Cardiac fibroblast (primary cell): ENCODE measurements around the gene PTH2.
"Not testable (repeated sequence)": the region's sequence is repeated elsewhere in the genome, so short reads cannot be mapped to it uniquely, and the experiment has no call there.

Source experiments
- DNase-seq, 2 donors: peaks; one replicate each; pipeline versions ENCODE4 v3.0.0 to v3.0.0-alpha.2; 2010; ENCODE audit warnings: low read depth in 2 of 2
- H3K4me3 ChIP-seq, 2 donors: replicated peaks in 1 of 2; 1 replicate in 1 of 2; 2 replicates in 1 of 2; pipeline ENCODE4 v1.5.1; 2011; ENCODE audit warnings: low read depth in 2 of 2, low read length in 2 of 2, mild to moderate bottlenecking in 2 of 2, moderate library complexity in 1 of 2
- TF ChIP-seq, protein P1 (sequence below): IDR thresholded peaks from one replicate; pipeline ENCODE4 v1.5.1; 2011; ENCODE audit warnings: low read depth, mild to moderate bottlenecking, low read length, inconsistent platforms

Gene PTH2

DNA sequence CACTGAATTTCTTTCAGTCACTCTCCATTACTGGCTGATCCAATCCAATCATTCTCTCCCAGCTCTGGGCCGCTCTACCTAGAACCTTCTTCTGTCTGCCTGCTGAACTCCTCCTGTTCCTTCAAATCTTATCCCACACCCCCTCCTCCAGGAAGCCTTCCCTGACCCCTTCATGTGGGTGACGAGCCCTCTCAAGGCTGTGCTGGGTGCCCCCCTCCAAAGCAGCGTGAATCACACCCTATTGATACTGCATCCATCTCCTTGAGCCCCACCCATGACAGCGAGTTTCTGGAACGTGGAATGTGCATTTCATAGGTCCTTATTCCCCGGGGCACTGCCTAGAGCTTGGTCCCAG lies 25.2 kb upstream of the PTH2 start:
- DNase-seq = no peak
- TF ChIP-seq, protein P1, sequence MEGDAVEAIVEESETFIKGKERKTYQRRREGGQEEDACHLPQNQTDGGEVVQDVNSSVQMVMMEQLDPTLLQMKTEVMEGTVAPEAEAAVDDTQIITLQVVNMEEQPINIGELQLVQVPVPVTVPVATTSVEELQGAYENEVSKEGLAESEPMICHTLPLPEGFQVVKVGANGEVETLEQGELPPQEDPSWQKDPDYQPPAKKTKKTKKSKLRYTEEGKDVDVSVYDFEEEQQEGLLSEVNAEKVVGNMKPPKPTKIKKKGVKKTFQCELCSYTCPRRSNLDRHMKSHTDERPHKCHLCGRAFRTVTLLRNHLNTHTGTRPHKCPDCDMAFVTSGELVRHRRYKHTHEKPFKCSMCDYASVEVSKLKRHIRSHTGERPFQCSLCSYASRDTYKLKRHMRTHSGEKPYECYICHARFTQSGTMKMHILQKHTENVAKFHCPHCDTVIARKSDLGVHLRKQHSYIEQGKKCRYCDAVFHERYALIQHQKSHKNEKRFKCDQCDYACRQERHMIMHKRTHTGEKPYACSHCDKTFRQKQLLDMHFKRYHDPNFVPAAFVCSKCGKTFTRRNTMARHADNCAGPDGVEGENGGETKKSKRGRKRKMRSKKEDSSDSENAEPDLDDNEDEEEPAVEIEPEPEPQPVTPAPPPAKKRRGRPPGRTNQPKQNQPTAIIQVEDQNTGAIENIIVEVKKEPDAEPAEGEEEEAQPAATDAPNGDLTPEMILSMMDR = no peak
- H3K4me3 ChIP-seq = no peak overlapping the region

DNA sequence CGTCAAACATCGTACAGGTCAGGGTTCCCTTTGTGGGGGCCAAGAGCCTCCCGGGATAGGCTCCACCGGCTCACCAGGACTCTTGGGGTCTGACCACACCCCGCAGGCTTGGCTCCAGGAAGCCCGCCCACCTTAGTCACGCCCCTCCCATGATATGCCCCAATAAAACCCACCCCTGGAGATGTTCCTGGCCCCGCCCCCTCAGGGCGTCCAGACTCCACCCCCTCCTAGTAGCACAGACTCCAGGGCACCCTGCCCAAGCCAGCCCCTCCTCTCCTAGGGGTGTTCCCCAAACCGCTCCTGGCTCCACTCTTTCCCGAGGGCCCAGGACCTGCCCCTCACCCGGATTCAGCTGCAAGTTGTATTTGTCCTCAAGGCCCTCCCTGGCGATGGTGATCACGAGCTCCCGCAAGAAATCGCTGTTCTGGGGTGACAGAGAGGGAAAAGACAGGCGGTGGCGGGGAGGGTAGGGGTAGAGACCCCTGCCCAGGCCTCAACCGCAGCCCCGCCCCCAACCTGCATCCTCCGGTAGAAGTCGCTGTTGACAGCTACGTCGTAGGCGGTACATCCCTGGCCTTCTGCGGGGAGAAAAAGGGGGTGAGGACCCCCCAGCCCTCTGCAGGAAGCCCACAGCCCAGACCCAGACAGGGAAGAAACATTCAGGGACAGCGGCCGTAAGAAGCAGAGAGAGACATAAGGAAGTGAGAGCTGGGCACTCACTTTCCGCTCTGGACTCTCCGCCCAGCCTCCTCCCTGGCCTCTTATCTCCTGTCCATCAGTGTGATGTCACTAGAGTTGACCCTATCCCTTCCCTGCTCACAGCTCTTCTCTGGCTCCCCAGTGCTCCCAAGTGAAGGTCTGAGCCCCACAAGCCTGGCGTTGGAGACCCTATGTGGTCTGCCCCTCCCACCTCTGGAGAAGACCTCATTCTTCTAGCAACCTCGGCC lies 24.5 kb upstream of the PTH2 start:
- peak in 1 of 2 donors; percentile 41 for DNase-seq
- TF ChIP-seq, protein P1 = no peak
- no peak overlapping the region for H3K4me3 ChIP-seq

DNA sequence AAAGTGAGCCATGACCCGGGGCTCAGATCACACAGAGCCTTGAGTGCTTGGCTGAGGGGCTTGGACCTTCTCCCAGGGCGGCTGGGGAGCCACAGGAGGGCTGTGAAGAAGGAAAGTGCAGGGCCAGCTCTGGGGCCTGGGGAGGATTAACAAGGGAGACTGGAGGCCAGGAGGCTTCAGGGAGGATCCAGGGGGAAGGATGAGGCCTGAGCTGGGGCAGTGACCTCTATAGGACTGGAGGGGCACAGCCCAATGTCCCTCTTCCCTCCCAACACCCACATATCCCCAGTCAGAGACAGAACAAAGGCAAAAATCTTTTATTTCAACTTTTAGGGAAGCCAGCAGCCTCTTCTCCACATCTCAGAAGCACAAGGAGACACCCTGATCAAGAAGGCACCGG lies 22.8 kb upstream of the PTH2 start:
- no peak overlapping the region for H3K4me3 ChIP-seq
- DNase-seq = no peak
- TF ChIP-seq, protein P1 = no peak

DNA sequence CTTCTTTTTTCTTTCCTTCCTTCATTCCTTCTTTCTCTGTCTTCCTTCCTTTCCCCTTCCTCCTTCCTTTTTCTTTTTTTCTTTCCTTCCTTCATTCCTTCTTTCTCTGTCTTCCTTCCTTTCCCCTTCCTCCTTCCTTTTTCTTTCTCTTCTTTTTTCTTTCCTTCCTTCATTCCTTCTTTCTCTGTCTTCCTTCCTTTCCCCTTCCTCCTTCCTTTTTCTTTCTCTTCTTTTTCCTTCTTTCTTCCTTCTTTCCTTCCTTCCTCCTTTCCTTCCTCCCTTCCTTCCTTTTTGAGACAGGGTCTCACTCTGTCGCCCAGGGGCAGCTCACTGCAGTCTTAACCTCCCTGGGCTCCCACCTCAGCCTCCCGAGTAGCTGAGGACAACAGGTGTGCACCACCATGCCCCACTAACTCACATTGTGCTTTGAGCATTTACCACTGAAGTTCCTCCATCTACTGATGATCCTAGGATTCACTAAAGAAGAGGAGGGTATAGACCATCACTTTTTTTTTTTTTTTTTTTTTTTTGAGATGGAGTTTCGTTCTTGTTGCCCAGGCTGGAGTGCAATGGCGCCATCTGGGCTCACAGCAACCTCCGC lies 21.0 kb upstream of the PTH2 start:
- not testable (repeated sequence) for DNase-seq, H3K4me3 ChIP-seq

DNA sequence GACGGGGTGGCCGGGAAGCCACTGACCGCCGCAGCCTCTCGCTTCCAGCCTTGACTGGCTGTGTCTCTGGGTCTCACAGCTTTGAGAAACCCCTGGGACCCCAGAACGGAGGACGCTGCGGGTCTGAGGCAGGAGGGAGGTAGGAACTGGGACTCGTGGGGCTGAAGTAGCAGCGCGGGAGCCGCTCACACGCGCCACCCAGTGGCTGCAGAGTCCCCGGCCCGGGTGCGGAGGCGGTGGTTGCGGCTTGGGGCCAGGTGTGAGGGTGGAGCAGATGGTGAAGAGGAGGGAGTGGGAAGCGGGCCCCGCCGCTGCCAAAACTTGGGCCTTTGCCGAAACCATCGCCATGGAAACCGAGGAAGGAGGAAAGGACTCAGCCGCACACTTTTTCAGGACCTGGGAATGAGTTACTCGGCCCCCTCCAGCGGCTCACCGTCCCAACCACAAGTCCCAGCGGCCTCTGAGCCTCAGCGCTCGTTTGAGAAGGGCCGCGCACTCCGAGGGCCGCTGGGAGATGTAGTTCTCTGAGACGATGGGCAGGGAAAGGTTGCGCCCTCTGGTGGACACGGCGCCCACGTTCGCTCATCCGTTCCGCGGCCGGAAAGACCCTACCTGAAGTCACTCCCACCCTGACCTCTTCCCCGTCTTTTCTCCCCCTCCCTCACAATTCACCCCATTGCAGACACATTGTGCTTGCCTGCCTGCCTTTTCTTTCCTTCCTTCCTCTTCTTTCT lies 20.3 kb upstream of the PTH2 start:
- TF ChIP-seq, protein P1 = peak; percentile 89
- peak overlapping the region; percentile 55 to 68 for H3K4me3 ChIP-seq
- DNase-seq = peak; percentile 96 to 98

DNA sequence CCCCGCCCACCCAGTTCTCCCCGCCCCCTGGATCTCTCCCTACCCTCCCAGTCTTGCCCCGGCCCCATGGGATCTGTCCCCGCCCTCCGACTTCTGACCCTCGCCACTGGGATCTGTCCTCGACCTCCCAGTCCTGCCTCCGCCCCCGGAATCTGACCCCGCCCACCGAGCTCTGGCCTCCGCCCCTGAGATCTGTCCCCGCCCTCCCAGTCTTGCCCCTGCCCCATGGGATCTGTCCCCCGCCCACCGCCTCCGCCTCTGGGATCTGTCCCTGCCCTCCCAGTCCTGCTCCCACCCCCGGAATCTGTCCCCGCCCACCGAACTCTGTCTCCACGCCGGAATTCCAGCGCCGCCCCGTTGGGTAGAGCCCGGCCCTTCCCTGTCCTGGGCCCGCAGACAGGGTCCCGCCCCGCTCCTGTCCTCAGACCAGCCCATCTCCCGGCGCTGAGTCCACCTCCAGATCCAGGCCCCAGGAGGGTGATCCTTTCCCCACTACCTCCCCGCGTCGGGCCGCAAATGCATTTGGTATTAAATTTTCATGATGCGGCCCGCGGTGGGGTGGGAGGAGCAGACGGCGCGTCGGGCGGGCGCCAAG lies 19.6 kb upstream of the PTH2 start:
- DNase-seq = peak; percentile 87 to 93
- TF ChIP-seq, protein P1 = no peak
- H3K4me3 ChIP-seq = peak overlapping the region; percentile 55 to 68
